Measurements from ENCODE around the gene MEF2C. TPM values are rescaled to one million over a fixed set of nuclear protein-coding genes. Genes with fewer than 3 reads are reported as not detected.

MEF2C gene
- total RNA-seq, 1 donor from 2014 or later: 0.26 TPM

- no peaks in the 10 kb centered on the region for H3K9me3 Mint-ChIP-seq
- no peak overlapping the region for H3K4me3 ChIP-seq
These were observed 180.7 kb downstream of the MEF2C start for GRCh38 chr5:88702332-88702731.

DNA sequence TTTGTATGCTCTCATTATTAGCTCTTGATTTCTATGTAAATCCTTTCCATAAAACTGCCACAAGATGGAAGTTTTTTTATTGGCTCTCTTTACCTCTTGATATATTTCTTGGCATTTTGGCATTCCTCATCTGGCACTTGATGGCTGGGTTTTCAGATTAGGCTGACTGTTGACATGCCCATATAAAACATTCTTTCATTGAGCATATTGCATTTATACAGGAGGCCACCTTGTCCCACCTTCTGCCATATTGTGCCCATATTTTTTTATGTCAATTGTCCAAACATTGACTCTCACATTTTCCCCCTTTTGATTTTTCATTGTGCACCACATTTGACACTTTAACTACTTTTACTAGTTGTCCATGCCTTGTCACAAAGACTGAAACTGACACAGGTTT is 182.9 kb downstream of the MEF2C start:
- Histone ChIP-seq H3K27ac (no peak overlapping the region), H3K9me3 (ENCODE audit: low read depth) (no peaks in the 10 kb centered on the region), H3K9ac (no peak overlapping the region), H2AFZ (replicated peaks) (no peak overlapping the region), H3F3A (ENCODE audit: low read depth) (peaks cover 17% of the 10 kb centered on the region), H3K27me3 (peaks cover 46% of the 10 kb centered on the region), H3K4me2 (no peak overlapping the region), H3K4me1 (peaks cover 23% of the 10 kb centered on the region), H4K20me1 (ENCODE audit: low read depth) (peaks cover 7% of the 10 kb centered on the region), H3K4me3 (no peak overlapping the region), H3K79me2 (ENCODE audit: low read depth) (no peaks in the 10 kb centered on the region), H3K36me3 (no peaks in the 10 kb centered on the region)
- Mint-ChIP-seq H3K9me3 (no peaks in the 10 kb centered on the region), H3K36me3 (peaks cover under 1% of the 10 kb centered on the region), H3K27ac (no peak overlapping the region), H3K4me1 (peaks cover 12% of the 10 kb centered on the region), H3K27me3 (ENCODE audit: insufficient read depth, low read depth) (peaks cover 26% of the 10 kb centered on the region), H3K4me3 (no peak overlapping the region)
- TF ChIP-seq EZH2 (IDR thresholded peaks at IDR 0.05): no peak
- TF ChIP-seq EZH2phosphoT487 (IDR thresholded peaks at IDR 0.05): no peak
- TF ChIP-seq, protein P1, sequence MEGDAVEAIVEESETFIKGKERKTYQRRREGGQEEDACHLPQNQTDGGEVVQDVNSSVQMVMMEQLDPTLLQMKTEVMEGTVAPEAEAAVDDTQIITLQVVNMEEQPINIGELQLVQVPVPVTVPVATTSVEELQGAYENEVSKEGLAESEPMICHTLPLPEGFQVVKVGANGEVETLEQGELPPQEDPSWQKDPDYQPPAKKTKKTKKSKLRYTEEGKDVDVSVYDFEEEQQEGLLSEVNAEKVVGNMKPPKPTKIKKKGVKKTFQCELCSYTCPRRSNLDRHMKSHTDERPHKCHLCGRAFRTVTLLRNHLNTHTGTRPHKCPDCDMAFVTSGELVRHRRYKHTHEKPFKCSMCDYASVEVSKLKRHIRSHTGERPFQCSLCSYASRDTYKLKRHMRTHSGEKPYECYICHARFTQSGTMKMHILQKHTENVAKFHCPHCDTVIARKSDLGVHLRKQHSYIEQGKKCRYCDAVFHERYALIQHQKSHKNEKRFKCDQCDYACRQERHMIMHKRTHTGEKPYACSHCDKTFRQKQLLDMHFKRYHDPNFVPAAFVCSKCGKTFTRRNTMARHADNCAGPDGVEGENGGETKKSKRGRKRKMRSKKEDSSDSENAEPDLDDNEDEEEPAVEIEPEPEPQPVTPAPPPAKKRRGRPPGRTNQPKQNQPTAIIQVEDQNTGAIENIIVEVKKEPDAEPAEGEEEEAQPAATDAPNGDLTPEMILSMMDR (IDR thresholded peaks at IDR 0.05): no peak
- DNase-seq (ENCODE audit: low spot score): no peak

More at GRCh38 chr5:88702332-88702731, 180.7 kb downstream of the MEF2C start:
- no peak overlapping the region for H3K27ac ChIP-seq
- Mint-ChIP-seq H3K27me3 (ENCODE audit: insufficient read depth, low read depth) (peaks cover 9% of the 10 kb centered on the region), H3K4me1 (peaks cover 11% of the 10 kb centered on the region), H3K27ac (no peak overlapping the region), H3K4me3 (no peak overlapping the region), H3K36me3 (no peaks in the 10 kb centered on the region)
- DNase-seq (ENCODE audit: low spot score): peak; percentile 46
- no peaks in the 10 kb centered on the region for H3K36me3 ChIP-seq
- H3K79me2 ChIP-seq (ENCODE audit: low read depth): no peaks in the 10 kb centered on the region
- H3F3A ChIP-seq (ENCODE audit: low read depth): peaks cover 7% of the 10 kb centered on the region
- peaks cover 24% of the 10 kb centered on the region for H3K27me3 ChIP-seq
- no peak for TF ChIP-seq EZH2 (IDR thresholded peaks at IDR 0.05)
- no peak for TF ChIP-seq EZH2phosphoT487 (IDR thresholded peaks at IDR 0.05)
- TF ChIP-seq, protein P1 (IDR thresholded peaks at IDR 0.05): no peak
- peaks cover 16% of the 10 kb centered on the region for H3K4me1 ChIP-seq
- no peak overlapping the region for H2AFZ ChIP-seq (replicated peaks)
- H4K20me1 ChIP-seq (ENCODE audit: low read depth): no peaks in the 10 kb centered on the region
- no peaks in the 10 kb centered on the region for H3K9me3 ChIP-seq (ENCODE audit: low read depth)
- peak overlapping the region; percentile 46 for H3K4me2 ChIP-seq
- H3K9ac ChIP-seq: no peak overlapping the region

- no peak overlapping the region for H2AFZ ChIP-seq (replicated peaks)
- Mint-ChIP-seq H3K27ac (no peak overlapping the region), H3K4me3 (no peak overlapping the region), H3K36me3 (peaks cover 1% of the 10 kb centered on the region), H3K4me1 (peaks cover 13% of the 10 kb centered on the region), H3K9me3 (no peaks in the 10 kb centered on the region), H3K27me3 (ENCODE audit: insufficient read depth, low read depth) (peaks cover 44% of the 10 kb centered on the region)
- peaks cover 17% of the 10 kb centered on the region for H3F3A ChIP-seq (ENCODE audit: low read depth)
- no peak for DNase-seq (ENCODE audit: low spot score)
- no peak overlapping the region for H3K27ac ChIP-seq
- TF ChIP-seq, protein P1 (IDR thresholded peaks at IDR 0.05): no peak
- TF ChIP-seq EZH2 (IDR thresholded peaks at IDR 0.05): no peak
- no peak for TF ChIP-seq EZH2phosphoT487 (IDR thresholded peaks at IDR 0.05)
- no peaks in the 10 kb centered on the region for H3K79me2 ChIP-seq (ENCODE audit: low read depth)
- H3K36me3 ChIP-seq: no peaks in the 10 kb centered on the region
- no peak overlapping the region for H3K4me3 ChIP-seq
- no peaks in the 10 kb centered on the region for H3K9me3 ChIP-seq (ENCODE audit: low read depth)
- H3K9ac ChIP-seq: no peak overlapping the region
- H4K20me1 ChIP-seq (ENCODE audit: low read depth): peaks cover 22% of the 10 kb centered on the region
- H3K4me1 ChIP-seq: peaks cover 23% of the 10 kb centered on the region
- H3K4me2 ChIP-seq: no peak overlapping the region
- H3K27me3 ChIP-seq: peaks cover 65% of the 10 kb centered on the region
These were observed 184.7 kb downstream of the MEF2C start for GRCh38 chr5:88698290-88698689.
